ENCODE data around the gene HECTD1. TPM values are rescaled to one million over a fixed set of nuclear protein-coding genes. Genes with fewer than 3 reads are reported as not detected.

The HECTD1 gene
- total and polyA plus RNA-seq, 9 of the 15 experiments (the other 6 are each of a cell fraction or from before 2014, with no cell fraction given) = 27.9 to 111 (median 78.1) TPM

GRCh38 chr14:31229638-31230572 lies 22.3 kb upstream of the HECTD1 start:
- Histone ChIP-seq H3K4me1 (replicated peaks in 1 of 2; ENCODE audit: control insufficient read depth in 2 of 2, insufficient read depth in 2 of 2, low read length in 2 of 2) (peaks cover 0 to 11% of the 10 kb centered on the region in 2 experiments; a peak in 3 of 5 replicates), H3K27ac (ENCODE audit: extremely low read depth, low read depth, low read length) (peak overlapping the region; percentile 77), H4K20me1 (replicated peaks; ENCODE audit: control insufficient read depth, insufficient read depth, low read length) (no peaks in the 10 kb centered on the region), H3K36me3 (ENCODE audit: control insufficient read depth, insufficient read depth, low read length) (no peaks in the 10 kb centered on the region), H3K9ac (ENCODE audit: insufficient read depth in 1 of 2, low read depth in 2 of 2, low read length in 2 of 2) (peak overlapping the region in 1 of 2 experiments; percentile 36; a peak in 2 of 4 replicates), H2AFZ (ENCODE audit: low read depth, low read length) (peak overlapping the region; percentile 86), H3K27me3 (ENCODE audit: control insufficient read depth in 2 of 2, insufficient read depth in 2 of 2, low read length in 2 of 2) (no peaks in the 10 kb centered on the region), H3K4me3 (peak overlapping the region; percentile 16; the same call in 1 of the 2 replicates), H3K4me2 (ENCODE audit: insufficient read depth, low read length) (peak overlapping the region; percentile 64), H3K79me2 (ENCODE audit: control insufficient read depth, insufficient read depth, low read length) (no peaks in the 10 kb centered on the region), H3K9me3 (replicated peaks; ENCODE audit: control insufficient read depth, insufficient read depth, low read depth, low read length) (no peaks in the 10 kb centered on the region), H3K9me1 (ENCODE audit: control insufficient read depth, insufficient read depth, low read length) (no peaks in the 10 kb centered on the region)
- 4% methylated on average over 15 of the region's 17 CpGs for WGBS (ENCODE audit: insufficient coverage, low coverage, missing lambda C conversion rate)
- intact Hi-C loops (cut with micrococcal nuclease) (no loop called here), in situ Hi-C loops (cut with MboI) (no loop called here)
- peak; percentile 97 for FAIRE-seq
- ChIA-PET POLR2A (interaction anchor here (0.7 to 2.5 kb wide), 8 partner anchors 11 to 45 kb away, joined by 3 to 13 read pairs (median 4); partner anchors contain the start of gene HECTD1), CTCF (ENCODE audit: low intra/inter-chr PET ratio) (no interaction called here)
- BruUV-seq (replicated peaks) = TSS peak; percentile 99
- ATAC-seq = peak; percentile 98
- peak; percentile 67 to 91 (median 79) for DNase-seq (ENCODE audit: extremely low read depth in 1 of 4, low spot score in 3 of 4)
- TF ChIP-seq STAT5A (IDR thresholded peaks at IDR 0.05; ENCODE audit: borderline replicate concordance, low read length) (peak; percentile 55; the same call in 1 of the 2 replicates), NCOA1 (IDR thresholded peaks at IDR 0.05; ENCODE audit: low read depth) (peak; percentile 81), RBFOX2 (IDR thresholded peaks at IDR 0.05; ENCODE audit: low read depth, low read length) (peak; percentile 70), SIN3B (IDR thresholded peaks at IDR 0.05; ENCODE audit: low read depth) (no peak), GATAD2B (IDR thresholded peaks at IDR 0.05; ENCODE audit: borderline replicate concordance) (peak; percentile 36; the same call in 1 of the 2 replicates), MAZ (CRISPR knock-in tag; conservative IDR thresholded peaks at IDR 0.05 in 1 of 2, IDR thresholded peaks at IDR 0.05 in 1 of 2) (peak in 1 of 2 experiments; percentile 65; a peak in 2 of 4 replicates), CREB3 (tag; conservative IDR thresholded peaks at IDR 0.05; ENCODE audit: low read depth) (no peak), MCM3 (IDR thresholded peaks at IDR 0.05) (no peak), ZFP1 (CRISPR knock-in tag; IDR thresholded peaks at IDR 0.05) (no peak)
- TF ChIP-seq, protein P1, sequence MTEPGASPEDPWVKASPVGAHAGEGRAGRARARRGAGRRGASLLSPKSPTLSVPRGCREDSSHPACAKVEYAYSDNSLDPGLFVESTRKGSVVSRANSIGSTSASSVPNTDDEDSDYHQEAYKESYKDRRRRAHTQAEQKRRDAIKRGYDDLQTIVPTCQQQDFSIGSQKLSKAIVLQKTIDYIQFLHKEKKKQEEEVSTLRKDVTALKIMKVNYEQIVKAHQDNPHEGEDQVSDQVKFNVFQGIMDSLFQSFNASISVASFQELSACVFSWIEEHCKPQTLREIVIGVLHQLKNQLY (CRISPR knock-in tag; conservative IDR thresholded peaks at IDR 0.05) = no peak
- TF ChIP-seq, protein P2, sequence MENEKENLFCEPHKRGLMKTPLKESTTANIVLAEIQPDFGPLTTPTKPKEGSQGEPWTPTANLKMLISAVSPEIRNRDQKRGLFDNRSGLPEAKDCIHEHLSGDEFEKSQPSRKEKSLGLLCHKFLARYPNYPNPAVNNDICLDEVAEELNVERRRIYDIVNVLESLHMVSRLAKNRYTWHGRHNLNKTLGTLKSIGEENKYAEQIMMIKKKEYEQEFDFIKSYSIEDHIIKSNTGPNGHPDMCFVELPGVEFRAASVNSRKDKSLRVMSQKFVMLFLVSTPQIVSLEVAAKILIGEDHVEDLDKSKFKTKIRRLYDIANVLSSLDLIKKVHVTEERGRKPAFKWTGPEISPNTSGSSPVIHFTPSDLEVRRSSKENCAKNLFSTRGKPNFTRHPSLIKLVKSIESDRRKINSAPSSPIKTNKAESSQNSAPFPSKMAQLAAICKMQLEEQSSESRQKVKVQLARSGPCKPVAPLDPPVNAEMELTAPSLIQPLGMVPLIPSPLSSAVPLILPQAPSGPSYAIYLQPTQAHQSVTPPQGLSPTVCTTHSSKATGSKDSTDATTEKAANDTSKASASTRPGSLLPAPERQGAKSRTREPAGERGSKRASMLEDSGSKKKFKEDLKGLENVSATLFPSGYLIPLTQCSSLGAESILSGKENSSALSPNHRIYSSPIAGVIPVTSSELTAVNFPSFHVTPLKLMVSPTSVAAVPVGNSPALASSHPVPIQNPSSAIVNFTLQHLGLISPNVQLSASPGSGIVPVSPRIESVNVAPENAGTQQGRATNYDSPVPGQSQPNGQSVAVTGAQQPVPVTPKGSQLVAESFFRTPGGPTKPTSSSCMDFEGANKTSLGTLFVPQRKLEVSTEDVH (IDR thresholded peaks at IDR 0.05; ENCODE audit: low read depth, partially characterized antibody) = peak; percentile 67

Measured in K562 (cell line).